Gastroesophageal sphincter (tissue), 3 donors: ENCODE data around the gene TIMM9.

Source experiments
- EP300 ChIP-seq: sonication (generic); formaldehyde crosslinking; IDR thresholded peaks from one replicate; pipeline ENCODE4 v1.6.1; 2017; ENCODE audit warnings: antibody characterized with exemption, mild to moderate bottlenecking
- POLR2A ChIP-seq, 2 donors: fragments of 450-650 bp; IDR thresholded peaks; one replicate each; pipeline ENCODE4 v1.6.1; 2017; ENCODE audit warnings: antibody characterized with exemption in 2 of 2, mild to moderate bottlenecking in 2 of 2, moderate library complexity in 1 of 2
- POLR2AphosphoS5 ChIP-seq: sonication (generic); formaldehyde crosslinking; IDR thresholded peaks from one replicate; pipeline ENCODE4 v1.6.1; 2017; ENCODE audit warnings: antibody characterized with exemption
- TF ChIP-seq, protein P1 (sequence below), 4 experiments: fragments of 200-600 bp in 2 of 4; fragments of 450-650 bp in 2 of 4; sonication (generic) in 1 of 4; IDR thresholded peaks; one replicate each; pipeline ENCODE4 v1.5.1; 2017 to 2019; ENCODE audit warnings: antibody characterized with exemption in 4 of 4, mild to moderate bottlenecking in 2 of 4, moderate library complexity in 2 of 4

DNA sequence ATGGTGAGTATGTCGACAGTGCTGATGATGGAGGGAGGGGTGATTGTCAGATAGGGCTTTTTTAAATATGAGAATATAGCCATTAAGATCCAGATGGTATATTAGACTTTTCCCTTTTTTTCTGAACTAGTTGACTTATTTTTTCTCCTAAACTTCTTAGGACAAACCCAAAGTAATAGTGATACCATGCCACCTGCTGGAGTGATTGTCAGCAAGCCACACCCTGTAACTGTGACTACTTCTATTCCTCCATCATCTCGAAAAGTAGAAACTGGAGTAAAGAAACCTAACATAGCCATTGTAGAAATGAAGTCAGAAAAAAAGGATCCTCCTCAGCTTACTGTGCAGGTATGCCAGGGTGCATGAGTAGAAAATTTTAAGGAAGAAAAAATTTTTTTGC is 40.2 kb upstream of the TIMM9 start:
- TF ChIP-seq POLR2A (IDR thresholded peaks at IDR 0.05) (no peak), EP300 (no peak), POLR2AphosphoS5 (no peak)
- TF ChIP-seq, protein P1, sequence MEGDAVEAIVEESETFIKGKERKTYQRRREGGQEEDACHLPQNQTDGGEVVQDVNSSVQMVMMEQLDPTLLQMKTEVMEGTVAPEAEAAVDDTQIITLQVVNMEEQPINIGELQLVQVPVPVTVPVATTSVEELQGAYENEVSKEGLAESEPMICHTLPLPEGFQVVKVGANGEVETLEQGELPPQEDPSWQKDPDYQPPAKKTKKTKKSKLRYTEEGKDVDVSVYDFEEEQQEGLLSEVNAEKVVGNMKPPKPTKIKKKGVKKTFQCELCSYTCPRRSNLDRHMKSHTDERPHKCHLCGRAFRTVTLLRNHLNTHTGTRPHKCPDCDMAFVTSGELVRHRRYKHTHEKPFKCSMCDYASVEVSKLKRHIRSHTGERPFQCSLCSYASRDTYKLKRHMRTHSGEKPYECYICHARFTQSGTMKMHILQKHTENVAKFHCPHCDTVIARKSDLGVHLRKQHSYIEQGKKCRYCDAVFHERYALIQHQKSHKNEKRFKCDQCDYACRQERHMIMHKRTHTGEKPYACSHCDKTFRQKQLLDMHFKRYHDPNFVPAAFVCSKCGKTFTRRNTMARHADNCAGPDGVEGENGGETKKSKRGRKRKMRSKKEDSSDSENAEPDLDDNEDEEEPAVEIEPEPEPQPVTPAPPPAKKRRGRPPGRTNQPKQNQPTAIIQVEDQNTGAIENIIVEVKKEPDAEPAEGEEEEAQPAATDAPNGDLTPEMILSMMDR (IDR thresholded peaks at IDR 0.05) = no peak
